IPS-20b (cell line): ENCODE measurements around the gene DPP9.
A peak's percentile ranks its signal among the peaks of the same experiment; 100 is the strongest.
"Not testable (repeated sequence)": the region's sequence is repeated elsewhere in the genome, so short reads cannot be mapped to it uniquely, and the experiment has no call there.

Experiments used
- H3K27ac ChIP-seq: one replicate; pipeline ENCODE4 v1.5.1; 2013; ENCODE audit warnings: low read length
- H3K27me3 ChIP-seq: 2 replicates; pipeline ENCODE4 v1.6.1; 2013; ENCODE audit warnings: mild to moderate bottlenecking, low read length, inconsistent platforms; ENCODE audit not compliant: insufficient read depth
- H3K36me3 ChIP-seq: 2 replicates; pipeline ENCODE4 v1.6.1; 2013; ENCODE audit warnings: low read depth, mild to moderate bottlenecking, inconsistent platforms, low read length, moderate library complexity; ENCODE audit not compliant: insufficient read depth
- H3K4me1 ChIP-seq: 2 replicates; pipeline ENCODE4 v1.6.1; 2013; ENCODE audit warnings: mild to moderate bottlenecking, control low read depth, inconsistent platforms, low read length, moderate library complexity; ENCODE audit not compliant: insufficient read depth
- H3K4me3 ChIP-seq: 2 replicates; pipeline ENCODE4 v1.5.1; 2013; ENCODE audit warnings: mild to moderate bottlenecking, low read length, inconsistent platforms
- H3K9ac ChIP-seq: 2 replicates; pipeline ENCODE4 v1.6.1; 2013; ENCODE audit warnings: low read depth, mild to moderate bottlenecking, inconsistent platforms, low read length, moderate library complexity
- H3K9me3 ChIP-seq: 2 replicates; pipeline ENCODE4 v1.6.1; 2013; ENCODE audit warnings: mild to moderate bottlenecking, low read depth, low read length, inconsistent platforms; ENCODE audit not compliant: insufficient read depth

Gene DPP9

GRCh38 chr19:4755459-4755858, 31.8 kb upstream of the DPP9 start:
- Histone ChIP-seq H3K36me3 (no peaks in the 10 kb centered on the region), H3K27ac (no peak overlapping the region), H3K4me3 (no peak overlapping the region), H3K9ac (no peak overlapping the region), H3K9me3 (no peaks in the 10 kb centered on the region), H3K27me3 (peaks cover 27% of the 10 kb centered on the region), H3K4me1 (peaks cover 4% of the 10 kb centered on the region; the same call in 1 of the 2 replicates)

DNA sequence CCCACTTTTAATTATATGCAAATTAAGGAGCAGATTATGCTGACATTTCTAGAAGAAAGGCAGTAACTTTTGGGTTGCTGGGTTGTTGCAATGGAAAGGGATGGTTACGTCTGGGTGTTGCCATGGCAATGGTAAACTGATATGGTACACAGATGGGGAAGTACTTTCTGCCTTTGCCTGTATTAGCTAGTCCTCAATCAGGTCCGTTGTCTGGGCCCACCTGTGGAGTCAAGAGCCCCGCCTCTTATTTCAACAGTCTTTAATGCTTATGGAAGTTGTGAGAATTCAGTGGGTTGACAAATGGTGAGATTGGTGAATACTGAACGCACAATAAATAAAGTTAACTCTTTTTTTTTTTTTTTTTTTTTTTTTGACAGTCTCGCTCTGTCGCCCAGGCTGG, 30.6 kb upstream of the DPP9 start:
- Histone ChIP-seq H3K4me1 (peaks cover 1% of the 10 kb centered on the region; the same call in 1 of the 2 replicates), H3K4me3 (no peak overlapping the region), H3K9ac (no peak overlapping the region), H3K36me3 (no peaks in the 10 kb centered on the region), H3K9me3 (no peaks in the 10 kb centered on the region), H3K27me3 (peaks cover 23% of the 10 kb centered on the region), H3K27ac (no peak overlapping the region)

- Histone ChIP-seq H3K9ac (no peak overlapping the region), H3K4me3 (no peak overlapping the region), H3K27me3 (no peaks in the 10 kb centered on the region), H3K27ac (no peak overlapping the region), H3K9me3 (no peaks in the 10 kb centered on the region), H3K4me1 (no peaks in the 10 kb centered on the region), H3K36me3 (no peaks in the 10 kb centered on the region)
Measured at GRCh38 chr19:4749870-4750590, 26.4 kb upstream of the DPP9 start.

DNA sequence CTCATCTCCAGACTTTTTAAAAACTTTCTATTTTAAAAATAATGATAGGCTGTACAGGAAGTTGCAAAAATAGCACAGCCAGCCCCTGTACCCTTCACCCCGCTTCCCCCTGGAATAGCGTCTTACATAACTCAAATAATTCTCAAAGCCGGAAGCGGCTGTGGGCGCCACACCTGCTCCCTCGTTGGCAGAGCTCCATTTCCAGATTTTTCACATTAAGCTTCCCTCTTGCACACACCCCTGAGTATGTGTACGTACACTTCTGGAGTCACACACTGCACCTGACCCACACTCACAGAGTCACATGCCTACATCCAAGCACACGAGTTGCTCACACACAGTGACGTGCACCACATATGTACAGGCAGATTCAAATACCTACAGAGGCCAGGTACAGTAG, 24.9 kb upstream of the DPP9 start:
- Histone ChIP-seq H3K9me3 (no peaks in the 10 kb centered on the region), H3K4me3 (no peak overlapping the region), H3K36me3 (no peaks in the 10 kb centered on the region), H3K9ac (no peak overlapping the region), H3K4me1 (no peaks in the 10 kb centered on the region), H3K27ac (no peak overlapping the region), H3K27me3 (no peaks in the 10 kb centered on the region)

- Histone ChIP-seq H3K9ac (no peak overlapping the region), H3K9me3 (no peaks in the 10 kb centered on the region), H3K4me3 (no peak overlapping the region), H3K27me3 (no peaks in the 10 kb centered on the region), H3K4me1 (peaks cover 3% of the 10 kb centered on the region), H3K36me3 (no peaks in the 10 kb centered on the region), H3K27ac (no peak overlapping the region)
Measured at GRCh38 chr19:4748185-4748584, 24.5 kb upstream of the DPP9 start.

DNA sequence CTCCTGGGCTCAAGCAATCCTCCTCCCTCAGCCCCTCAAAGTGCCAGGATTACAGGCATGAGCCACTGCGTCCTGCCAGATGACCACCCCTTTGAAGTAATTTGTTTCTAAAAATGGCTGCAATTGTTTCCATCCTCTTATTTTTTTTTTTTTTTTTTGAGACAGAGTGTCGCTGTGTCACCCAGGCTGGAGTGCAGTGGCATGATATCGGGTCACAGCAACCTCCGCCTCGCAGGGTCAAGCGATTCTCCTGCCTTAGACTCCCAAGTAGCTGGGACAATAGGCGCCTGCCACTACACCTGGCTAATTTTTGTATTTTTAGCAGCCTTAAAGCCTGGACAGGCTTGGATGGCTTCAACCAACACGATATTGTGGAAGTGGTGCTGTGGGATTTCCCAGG, 22.3 kb upstream of the DPP9 start:
- no peak overlapping the region for H3K4me3 ChIP-seq

DNA sequence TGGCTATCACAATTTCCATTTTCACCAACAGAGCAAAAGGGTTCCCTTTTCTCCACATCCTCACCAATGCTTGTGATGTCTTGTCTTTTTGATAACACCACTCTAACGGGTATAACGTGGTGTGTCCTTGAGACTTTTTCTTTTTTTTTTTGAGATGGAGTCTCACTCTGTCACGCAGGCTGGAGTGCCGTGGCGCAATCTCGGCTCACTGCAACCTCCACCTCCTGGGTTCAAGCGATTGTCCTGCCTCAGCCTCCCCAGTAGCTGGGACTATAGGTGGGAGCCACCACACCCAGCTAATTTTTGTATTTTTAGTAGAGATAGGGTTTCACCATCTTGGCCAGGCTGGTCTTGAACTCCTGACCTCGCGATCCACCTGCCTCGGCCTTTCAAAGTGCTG, 21.5 kb upstream of the DPP9 start:
- H3K4me3 ChIP-seq, H3K9me3 ChIP-seq, H3K4me1 ChIP-seq, H3K27me3 ChIP-seq, H3K36me3 ChIP-seq, H3K9ac ChIP-seq, H3K27ac ChIP-seq: not testable (repeated sequence)

More for the DNA sequence above, 22.3 kb upstream of the DPP9 start:
- Histone ChIP-seq H3K27me3 (no peaks in the 10 kb centered on the region), H3K36me3 (no peaks in the 10 kb centered on the region), H3K9me3 (no peaks in the 10 kb centered on the region), H3K9ac (no peak overlapping the region), H3K4me1 (peaks cover 4% of the 10 kb centered on the region), H3K27ac (no peak overlapping the region)

- H3K36me3 ChIP-seq, result no peaks in the 10 kb centered on the region
- H3K4me3 ChIP-seq, result no peak overlapping the region
- H3K27me3 ChIP-seq, result no peaks in the 10 kb centered on the region
- H3K9me3 ChIP-seq, result no peaks in the 10 kb centered on the region
- H3K4me1 ChIP-seq, result peaks cover 4% of the 10 kb centered on the region
- no peak overlapping the region for H3K9ac ChIP-seq
- H3K27ac ChIP-seq, result no peak overlapping the region
Measured at GRCh38 chr19:4744451-4745174, 21.0 kb upstream of the DPP9 start.

DNA sequence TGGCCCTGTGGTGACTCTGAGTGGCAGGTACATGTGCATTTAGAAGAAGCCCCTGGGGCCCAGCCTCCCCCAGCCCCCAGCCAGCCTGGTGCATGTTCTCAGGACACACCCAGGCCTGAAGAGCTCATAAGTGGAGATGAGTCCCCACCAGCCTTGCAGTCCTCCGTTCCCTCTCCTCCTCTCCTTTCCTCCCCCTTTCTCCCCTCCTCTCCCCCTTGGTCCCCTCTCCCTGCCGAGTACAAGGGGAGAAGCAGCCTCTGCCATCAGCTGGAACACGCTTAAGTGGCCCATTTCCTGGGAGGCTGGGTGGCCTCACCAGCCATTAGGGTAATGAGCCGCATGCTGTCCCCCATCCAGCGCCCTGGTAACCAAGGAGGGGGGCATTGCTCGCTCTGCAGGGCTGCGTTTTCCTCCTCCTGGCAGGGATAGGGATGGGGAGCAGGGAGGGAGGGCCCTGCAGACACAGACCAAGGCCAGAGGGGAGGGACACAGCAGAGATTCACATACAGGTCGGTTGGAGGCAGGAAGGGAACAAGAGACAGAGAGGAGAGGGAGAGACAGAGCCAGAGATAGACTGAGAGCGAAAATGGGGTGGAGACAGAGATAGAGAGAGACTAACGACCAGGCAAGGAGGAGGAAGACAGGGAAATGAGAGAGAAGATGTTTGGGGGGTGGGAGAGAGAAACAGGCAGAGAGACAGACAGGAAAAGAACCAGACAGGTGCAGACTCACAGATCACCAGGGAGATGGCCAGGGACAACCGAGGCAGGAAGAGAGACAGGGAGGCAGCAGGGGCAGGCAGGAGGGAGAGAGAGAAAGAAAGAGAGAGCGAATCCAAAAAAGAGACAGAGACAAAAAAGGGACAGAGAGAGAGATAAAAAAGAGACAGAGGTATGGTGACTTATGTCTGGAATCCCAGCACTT, 19.3 kb upstream of the DPP9 start:
- Histone ChIP-seq H3K4me1 (peaks cover 4% of the 10 kb centered on the region), H3K27me3 (no peaks in the 10 kb centered on the region)

GRCh38 chr19:4740092-4740491, 16.4 kb upstream of the DPP9 start:
- Histone ChIP-seq H3K9me3 (no peaks in the 10 kb centered on the region), H3K9ac (no peak overlapping the region)

More for the DNA sequence above, 19.3 kb upstream of the DPP9 start:
- no peak overlapping the region for H3K27ac ChIP-seq
- H3K4me3 ChIP-seq, result peak overlapping the region; percentile 49
- H3K9me3 ChIP-seq, result no peaks in the 10 kb centered on the region
- peak overlapping the region; percentile 16; the same call in 1 of the 2 replicates for H3K9ac ChIP-seq
- H3K36me3 ChIP-seq, result no peaks in the 10 kb centered on the region

GRCh38 chr19:4738734-4739133, 15.1 kb upstream of the DPP9 start:
- Histone ChIP-seq H3K9me3 (no peaks in the 10 kb centered on the region), H3K27ac (no peak overlapping the region), H3K9ac (no peak overlapping the region), H3K27me3 (no peaks in the 10 kb centered on the region), H3K36me3 (no peaks in the 10 kb centered on the region), H3K4me3 (no peak overlapping the region), H3K4me1 (peaks cover 4% of the 10 kb centered on the region)

More at GRCh38 chr19:4740092-4740491, 16.4 kb upstream of the DPP9 start:
- Histone ChIP-seq H3K27ac (no peak overlapping the region), H3K4me1 (peaks cover 4% of the 10 kb centered on the region), H3K27me3 (no peaks in the 10 kb centered on the region), H3K36me3 (no peaks in the 10 kb centered on the region), H3K4me3 (no peak overlapping the region)
